Measurements from ENCODE around the gene APCDD1L. TPM values are rescaled to one million over a fixed set of nuclear protein-coding genes. Genes with fewer than 3 reads are reported as not detected.
"Not testable (repeated sequence)": the region's sequence is repeated elsewhere in the genome, so short reads cannot be mapped to it uniquely, and the experiment has no call there.

Gene APCDD1L
- total and polyA plus RNA-seq, 11 donors, result 0.24 to 1.1 (median 0.60) TPM; not detected in 2

DNA sequence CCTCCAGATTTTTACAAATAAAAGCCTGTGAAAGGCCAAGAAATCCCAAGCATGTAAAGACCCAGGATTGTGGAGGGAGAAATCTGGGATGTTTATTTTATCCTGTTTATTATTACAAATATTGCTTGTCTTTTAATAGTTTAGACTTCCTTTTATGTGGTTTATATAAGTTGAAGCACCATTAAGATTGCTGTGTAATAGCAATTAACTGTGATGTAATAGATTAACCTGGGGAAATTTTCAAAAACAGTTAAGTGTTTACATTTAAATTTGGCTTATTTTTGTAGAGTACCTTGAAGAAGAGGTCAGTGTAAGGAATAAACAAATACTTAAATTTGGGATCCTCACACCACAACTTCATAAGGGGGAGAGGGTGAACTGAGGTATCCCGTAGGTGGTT lies 99.1 kb downstream of the APCDD1L start:
- no peaks in the 10 kb centered on the region for H3K9me3 ChIP-seq
- peaks cover 0 to 32% (median 26%) of the 10 kb centered on the region in 9 donors for H3K36me3 ChIP-seq
- DNase-seq (no peak), ATAC-seq (no peak)
- H3K27ac ChIP-seq, result no peak overlapping the region
- TF ChIP-seq, protein P1, sequence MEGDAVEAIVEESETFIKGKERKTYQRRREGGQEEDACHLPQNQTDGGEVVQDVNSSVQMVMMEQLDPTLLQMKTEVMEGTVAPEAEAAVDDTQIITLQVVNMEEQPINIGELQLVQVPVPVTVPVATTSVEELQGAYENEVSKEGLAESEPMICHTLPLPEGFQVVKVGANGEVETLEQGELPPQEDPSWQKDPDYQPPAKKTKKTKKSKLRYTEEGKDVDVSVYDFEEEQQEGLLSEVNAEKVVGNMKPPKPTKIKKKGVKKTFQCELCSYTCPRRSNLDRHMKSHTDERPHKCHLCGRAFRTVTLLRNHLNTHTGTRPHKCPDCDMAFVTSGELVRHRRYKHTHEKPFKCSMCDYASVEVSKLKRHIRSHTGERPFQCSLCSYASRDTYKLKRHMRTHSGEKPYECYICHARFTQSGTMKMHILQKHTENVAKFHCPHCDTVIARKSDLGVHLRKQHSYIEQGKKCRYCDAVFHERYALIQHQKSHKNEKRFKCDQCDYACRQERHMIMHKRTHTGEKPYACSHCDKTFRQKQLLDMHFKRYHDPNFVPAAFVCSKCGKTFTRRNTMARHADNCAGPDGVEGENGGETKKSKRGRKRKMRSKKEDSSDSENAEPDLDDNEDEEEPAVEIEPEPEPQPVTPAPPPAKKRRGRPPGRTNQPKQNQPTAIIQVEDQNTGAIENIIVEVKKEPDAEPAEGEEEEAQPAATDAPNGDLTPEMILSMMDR (IDR thresholded peaks at IDR 0.05), result no peak
- TF ChIP-seq POLR2A (IDR thresholded peaks at IDR 0.05), result no peak
- intact Hi-C loops (cut with DNase I), result no loop called here
- H3K4me1 ChIP-seq, result peaks cover 0 to 25% (median 5%) of the 10 kb centered on the region in 12 donors
- no peak overlapping the region for H3K4me3 ChIP-seq
- 89 to 94% (median 91%) methylated on average over 1 of the region's 1 CpG for WGBS, 4 donors
- H3K27me3 ChIP-seq, result no peaks in the 10 kb centered on the region

DNA sequence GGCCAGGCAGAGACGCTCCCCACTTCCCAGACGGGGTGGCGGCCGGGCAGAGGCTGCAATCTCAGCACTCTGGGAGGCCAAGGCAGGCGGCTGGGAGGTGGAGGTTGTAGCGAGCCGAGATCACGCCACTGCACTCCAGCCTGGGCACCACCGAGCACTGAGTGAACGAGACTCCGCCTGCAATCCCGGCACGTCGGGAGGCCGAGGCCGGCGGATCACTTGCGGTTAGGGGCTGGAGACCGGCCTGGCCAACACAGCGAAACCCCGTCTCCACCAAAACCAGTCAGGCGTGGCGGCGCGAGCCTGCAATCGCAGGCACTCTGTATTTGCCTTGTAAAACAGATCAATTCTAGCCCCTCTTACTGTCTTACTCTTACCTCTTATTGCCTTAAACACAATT lies 100.4 kb downstream of the APCDD1L start:
- Histone ChIP-seq H3K4me1 (peaks cover 0 to 30% (median 6%) of the 10 kb centered on the region in 12 donors), H3K36me3 (peaks cover 0 to 20% (median 14%) of the 10 kb centered on the region in 9 donors)
- H3K9me3 ChIP-seq; ATAC-seq; H3K4me3 ChIP-seq; H3K27ac ChIP-seq; H3K27me3 ChIP-seq; intact Hi-C loops (cut with DNase I): not testable (repeated sequence)
- 97 to 99% (median 97%) methylated on average over 10 to 26 of the region's 26 CpGs for WGBS, 4 donors
- DNase-seq, result peak in 1 of 5 donors; percentile 49

DNA sequence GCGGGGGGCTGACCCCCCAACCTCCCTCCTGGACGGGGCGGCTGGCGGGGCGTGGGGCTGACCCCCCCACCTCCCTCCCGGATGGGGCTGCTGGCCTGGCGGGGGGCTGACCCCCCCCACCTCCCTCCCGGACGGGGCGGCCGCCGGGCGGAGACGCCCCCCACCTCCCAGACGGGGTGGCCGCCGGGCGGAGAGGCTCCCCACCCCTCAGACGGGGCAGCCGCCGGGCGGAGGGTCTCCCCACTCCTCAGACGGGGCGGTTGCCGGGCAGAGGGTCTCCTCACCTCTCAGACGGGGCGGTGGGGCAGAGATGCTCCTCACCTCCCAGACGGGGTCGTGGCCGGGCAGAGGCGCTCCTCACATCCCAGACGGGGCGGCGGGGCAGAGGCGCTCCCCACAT lies 101.0 kb downstream of the APCDD1L start:
- intact Hi-C loops (cut with DNase I); H3K4me3 ChIP-seq; ATAC-seq; H3K27ac ChIP-seq; DNase-seq; H3K9me3 ChIP-seq; H3K27me3 ChIP-seq: not testable (repeated sequence)
- 97 to 98% methylated on average over 23 to 32 of the region's 35 CpGs; no CpG with 5 or more reads in 2 of the 4 donors for WGBS, 4 donors
- peaks cover 0 to 34% (median 11%) of the 10 kb centered on the region in 12 donors for H3K4me1 ChIP-seq
- peaks cover 0 to 14% (median 8%) of the 10 kb centered on the region in 9 donors for H3K36me3 ChIP-seq

Other genes with a start within 250 kb of the APCDD1L start
- gene RAB22A, start 205.7 kb downstream of the APCDD1L start, total RNA-seq, result 1 to 10 TPM; 5.4 to 9.7 (median 7.6) TPM
- gene RAB22A, start 205.7 kb downstream of the APCDD1L start, polyA plus RNA-seq, result 1 to 10 TPM; 3.0 to 6.4 TPM
- gene VAPB, start 126.2 kb downstream of the APCDD1L start, total RNA-seq, result 10 to 100 TPM; 30.7 to 76.1 (median 63.8) TPM
- 10 to 100 TPM; 25.7 to 32.2 TPM for gene VAPB, start 126.2 kb downstream of the APCDD1L start, polyA plus RNA-seq
- 10 to 100 TPM; 14.6 to 38.9 (median 25.6) TPM for gene STX16, start 135.9 kb upstream of the APCDD1L start, total RNA-seq
- 10 to 100 TPM; 23.0 to 28.9 TPM for gene STX16, start 135.9 kb upstream of the APCDD1L start, polyA plus RNA-seq
- 10 to 100 TPM; 18.5 to 33.4 (median 30.1) TPM for gene NPEPL1, start 177.4 kb upstream of the APCDD1L start, total RNA-seq
- gene NPEPL1, start 177.4 kb upstream of the APCDD1L start, polyA plus RNA-seq, result 10 to 100 TPM; 18.1 to 32.5 TPM

All from heart left ventricle (tissue), 16 donors.